HG02885 (cell line): ENCODE data around the gene DAD1.

ENCODE experiments used
- ATAC-seq: cut with Tn5 transposase; IDR thresholded peaks from one replicate; pipeline ENCODE4 v1.9.1; 2021; ENCODE audit warnings: mild to moderate bottlenecking; ENCODE audit not compliant: unreplicated experiment, poor library complexity

Gene DAD1

GRCh38 chr14:22524115-22524783 lies 64.8 kb downstream of the DAD1 start:
- no peak for ATAC-seq

- no peak for ATAC-seq
Measured at GRCh38 chr14:22523283-22523682, 65.7 kb downstream of the DAD1 start.

- no peak for ATAC-seq
Measured at GRCh38 chr14:22522466-22522957, 66.5 kb downstream of the DAD1 start.

GRCh38 chr14:22521449-22522239 lies 67.4 kb downstream of the DAD1 start:
- no peak for ATAC-seq

GRCh38 chr14:22520796-22521195 lies 68.2 kb downstream of the DAD1 start:
- no peak for ATAC-seq

- no peak for ATAC-seq
Measured at GRCh38 chr14:22519877-22520685, 68.9 kb downstream of the DAD1 start.

- no peak for ATAC-seq
Measured at GRCh38 chr14:22518073-22518472, 71.0 kb downstream of the DAD1 start.

- ATAC-seq = no peak
Measured at GRCh38 chr14:22517117-22517720, 71.8 kb downstream of the DAD1 start.

- no peak for ATAC-seq
Measured at GRCh38 chr14:22515929-22516328, 73.1 kb downstream of the DAD1 start.
